Mesenchymal stem cell (in vitro differentiated cells and primary cell): ENCODE results near the gene KIAA0513.

ENCODE experiments used
- DNase-seq: peaks from one replicate; pipeline ENCODE4 v3.0.0-alpha.2; 2013
- H2AFZ ChIP-seq: one replicate; pipeline ENCODE4 v1.6.1; 2013; ENCODE audit warnings: low read depth, mild to moderate bottlenecking, control low read depth, inconsistent platforms, low read length, moderate library complexity
- H2AK5ac ChIP-seq: 2 replicates; pipeline ENCODE4 v1.6.1; 2013; ENCODE audit warnings: low read length, moderate library complexity, mild to moderate bottlenecking, inconsistent platforms; ENCODE audit not compliant: severe bottlenecking
- H2BK120ac ChIP-seq: one replicate; pipeline ENCODE4 v1.6.1; 2013; ENCODE audit warnings: low read depth, mild to moderate bottlenecking, inconsistent platforms, low read length, moderate library complexity
- H2BK12ac ChIP-seq, 2 experiments: one replicate each; pipeline ENCODE4 v1.6.1; 2013; ENCODE audit warnings: inconsistent platforms in 2 of 2, low read length in 2 of 2, mild to moderate bottlenecking in 2 of 2, moderate library complexity in 2 of 2, control low read depth in 1 of 2
- H2BK15ac ChIP-seq: one replicate; pipeline ENCODE4 v1.6.1; 2013; ENCODE audit warnings: mild to moderate bottlenecking, low read depth, inconsistent platforms; ENCODE audit not compliant: poor library complexity, severe bottlenecking
- H2BK5ac ChIP-seq: 2 replicates; pipeline ENCODE4 v1.6.1; 2013; ENCODE audit warnings: low read depth, mild to moderate bottlenecking, low read length, control low read depth, inconsistent platforms; ENCODE audit not compliant: poor library complexity, severe bottlenecking
- H3K14ac ChIP-seq, 2 experiments: one replicate each; pipeline ENCODE4 v1.6.1; 2013; ENCODE audit warnings: inconsistent platforms in 2 of 2, low read length in 2 of 2, control low read depth in 1 of 2, mild to moderate bottlenecking in 1 of 2, moderate library complexity in 1 of 2
- H3K18ac ChIP-seq, 2 experiments: one replicate each; pipeline ENCODE4 v1.6.1; 2013; ENCODE audit warnings: inconsistent platforms in 2 of 2, low read length in 2 of 2, control low read depth in 1 of 2, low read depth in 1 of 2, mild to moderate bottlenecking in 1 of 2
- H3K23ac ChIP-seq, 2 experiments: one replicate each; pipeline ENCODE4 v1.6.1; 2013; ENCODE audit warnings: inconsistent platforms in 2 of 2, low read length in 2 of 2, mild to moderate bottlenecking in 2 of 2, moderate library complexity in 2 of 2, control low read depth in 1 of 2
- H3K27ac ChIP-seq: 2 replicates; pipeline ENCODE4 v1.5.1; 2013; ENCODE audit warnings: mild to moderate bottlenecking, moderate library complexity, low read length, control low read depth, inconsistent platforms; ENCODE audit not compliant: poor library complexity, severe bottlenecking
- H3K27me3 ChIP-seq, 2 experiments: 2 replicates each; pipeline versions ENCODE4 v1.6.1 to v1.7.0; 2013; ENCODE audit warnings: low read length in 2 of 2, mild to moderate bottlenecking in 2 of 2, moderate library complexity in 2 of 2, control low read depth in 1 of 2, inconsistent platforms in 1 of 2; ENCODE audit not compliant: control insufficient read depth in 1 of 2, insufficient read depth in 1 of 2
- H3K36me3 ChIP-seq, 2 experiments: 2 replicates each; pipeline versions ENCODE4 v1.6.1 to v1.7.0; 2013; ENCODE audit warnings: low read length in 2 of 2, control low read depth in 1 of 2, inconsistent platforms in 1 of 2, low read depth in 1 of 2, mild to moderate bottlenecking in 1 of 2; ENCODE audit not compliant: insufficient read depth in 2 of 2, control insufficient read depth in 1 of 2
- H3K4ac ChIP-seq, 2 experiments: one replicate each; pipeline ENCODE4 v1.6.1; 2013; ENCODE audit warnings: inconsistent platforms in 2 of 2, low read length in 2 of 2, mild to moderate bottlenecking in 2 of 2, moderate library complexity in 2 of 2, control low read depth in 1 of 2, low read depth in 1 of 2
- H3K4me1 ChIP-seq: 2 replicates; pipeline ENCODE4 v1.6.1; 2013; ENCODE audit warnings: low read depth, low read length, control low read depth; ENCODE audit not compliant: control insufficient read depth, insufficient read depth
- H3K4me2 ChIP-seq: 2 replicates; pipeline ENCODE4 v1.6.1; 2013; ENCODE audit warnings: low read length, mild to moderate bottlenecking, inconsistent platforms; ENCODE audit not compliant: poor library complexity, severe bottlenecking
- H3K4me3 ChIP-seq, 2 experiments: 2 replicates each; pipeline versions ENCODE4 v1.5.1 to v1.7.0; 2013; ENCODE audit warnings: low read length in 2 of 2, mild to moderate bottlenecking in 2 of 2, control low read depth in 1 of 2, low read depth in 1 of 2; ENCODE audit not compliant: insufficient read depth in 1 of 2
- H3K79me1 ChIP-seq: replicated peaks from 2 replicates; pipeline ENCODE4 v1.6.1; 2013; ENCODE audit warnings: mild to moderate bottlenecking, control low read depth, low read length, inconsistent platforms; ENCODE audit not compliant: poor library complexity, severe bottlenecking
- H3K9ac ChIP-seq: 2 replicates; pipeline ENCODE4 v1.7.0; 2013; ENCODE audit warnings: mild to moderate bottlenecking, low read length, moderate library complexity
- H3K9me3 ChIP-seq: 2 replicates; pipeline ENCODE4 v1.7.0; 2013; ENCODE audit warnings: mild to moderate bottlenecking, low read length; ENCODE audit not compliant: control insufficient read depth
- H4K8ac ChIP-seq: one replicate; pipeline ENCODE4 v1.6.1; 2013; ENCODE audit warnings: inconsistent platforms, mild to moderate bottlenecking, low read length, moderate library complexity
- H4K91ac ChIP-seq: one replicate; pipeline ENCODE4 v1.6.1; 2013; ENCODE audit warnings: mild to moderate bottlenecking, low read length, inconsistent platforms
- WGBS: methylation state at CpG from one replicate; pipeline ENCODE4 v1.1.7; 2013; ENCODE audit warnings: mixed read lengths; 5-methylcytosine and 5-hydroxymethylcytosine counted together

Gene KIAA0513

GRCh38 chr16:85037050-85037410 is 9.4 kb downstream of the KIAA0513 start:
- WGBS = 65% methylated on average over 7 of the region's 7 CpGs
- DNase-seq = peak; percentile 93
- H3K23ac ChIP-seq = no peak overlapping the region
- H3K36me3 ChIP-seq = peaks cover 12 to 24% of the 10 kb centered on the region in 2 experiments
- H3K4me2 ChIP-seq = no peak overlapping the region
- no peak overlapping the region for H3K4ac ChIP-seq
- H2BK12ac ChIP-seq = no peak overlapping the region
- H3K18ac ChIP-seq = peak overlapping the region in 1 of 2 experiments; percentile 24
- H4K8ac ChIP-seq = no peak overlapping the region
- H2AFZ ChIP-seq = no peak overlapping the region
- H3K27me3 ChIP-seq = no peaks in the 10 kb centered on the region
- H2AK5ac ChIP-seq = no peak overlapping the region
- no peak overlapping the region for H2BK5ac ChIP-seq
- no peak overlapping the region for H2BK15ac ChIP-seq
- H4K91ac ChIP-seq = no peak overlapping the region
- H3K27ac ChIP-seq = no peak overlapping the region
- H3K4me3 ChIP-seq = no peak overlapping the region
- no peak overlapping the region for H3K9ac ChIP-seq
- H3K4me1 ChIP-seq = peaks cover 10% of the 10 kb centered on the region
- peaks cover 15% of the 10 kb centered on the region for H3K79me1 ChIP-seq
- no peak overlapping the region for H2BK120ac ChIP-seq
- H3K14ac ChIP-seq = no peak overlapping the region
- no peaks in the 10 kb centered on the region for H3K9me3 ChIP-seq

GRCh38 chr16:85037721-85038120 is 10.1 kb downstream of the KIAA0513 start:
- H3K9me3 ChIP-seq = no peaks in the 10 kb centered on the region
- H3K14ac ChIP-seq = no peak overlapping the region
- no peak overlapping the region for H2AK5ac ChIP-seq
- peaks cover 9 to 22% of the 10 kb centered on the region in 2 experiments for H3K36me3 ChIP-seq
- H4K8ac ChIP-seq = no peak overlapping the region
- H3K4me1 ChIP-seq = peaks cover 10% of the 10 kb centered on the region
- H3K18ac ChIP-seq = no peak overlapping the region
- H2BK120ac ChIP-seq = no peak overlapping the region
- H3K23ac ChIP-seq = peak overlapping the region in 1 of 2 experiments; percentile 32
- H3K4ac ChIP-seq = no peak overlapping the region
- no peak overlapping the region for H2BK12ac ChIP-seq
- H3K4me2 ChIP-seq = no peak overlapping the region
- no peaks in the 10 kb centered on the region for H3K27me3 ChIP-seq
- no peak overlapping the region for H2BK5ac ChIP-seq
- no peak overlapping the region for H2BK15ac ChIP-seq
- H3K27ac ChIP-seq = no peak overlapping the region
- H3K9ac ChIP-seq = no peak overlapping the region
- H3K4me3 ChIP-seq = no peak overlapping the region
- WGBS = 78% methylated on average over 4 of the region's 5 CpGs
- no peak overlapping the region for H4K91ac ChIP-seq
- peaks cover 12% of the 10 kb centered on the region for H3K79me1 ChIP-seq
- no peak for DNase-seq
- no peak overlapping the region for H2AFZ ChIP-seq

GRCh38 chr16:85040685-85041084 is 13.1 kb downstream of the KIAA0513 start:
- no peak overlapping the region for H3K23ac ChIP-seq
- WGBS = 93% methylated on average over 6 of the region's 6 CpGs

GRCh38 chr16:85041219-85042166 is 13.9 kb downstream of the KIAA0513 start:
- Histone ChIP-seq H2AK5ac (no peak overlapping the region), H3K9me3 (no peaks in the 10 kb centered on the region), H3K4ac (no peak overlapping the region), H4K8ac (no peak overlapping the region), H2BK15ac (no peak overlapping the region), H3K27ac (no peak overlapping the region), H3K79me1 (peaks cover 14% of the 10 kb centered on the region), H2AFZ (no peak overlapping the region), H3K18ac (no peak overlapping the region), H3K14ac (no peak overlapping the region), H2BK12ac (no peak overlapping the region), H2BK120ac (no peak overlapping the region), H4K91ac (no peak overlapping the region), H3K4me1 (peaks cover 5% of the 10 kb centered on the region), H3K36me3 (peaks cover 4 to 34% of the 10 kb centered on the region in 2 experiments), H3K4me3 (no peak overlapping the region), H2BK5ac (no peak overlapping the region), H3K23ac (no peak overlapping the region), H3K27me3 (peaks cover 0 to 5% of the 10 kb centered on the region in 2 experiments), H3K9ac (no peak overlapping the region), H3K4me2 (no peak overlapping the region)
- DNase-seq = no peak
- 94% methylated on average over 27 of the region's 27 CpGs for WGBS

More at GRCh38 chr16:85040685-85041084, 13.1 kb downstream of the KIAA0513 start:
- no peak overlapping the region for H2BK15ac ChIP-seq
- peaks cover 15% of the 10 kb centered on the region for H3K79me1 ChIP-seq
- no peaks in the 10 kb centered on the region for H3K27me3 ChIP-seq
- no peak for DNase-seq
- H3K9me3 ChIP-seq = no peaks in the 10 kb centered on the region
- H2BK120ac ChIP-seq = no peak overlapping the region
- no peak overlapping the region for H2AFZ ChIP-seq
- H3K14ac ChIP-seq = no peak overlapping the region
- H3K4me1 ChIP-seq = peaks cover 6% of the 10 kb centered on the region
- no peak overlapping the region for H3K27ac ChIP-seq
- no peak overlapping the region for H3K9ac ChIP-seq
- H3K4me2 ChIP-seq = no peak overlapping the region
- H3K18ac ChIP-seq = no peak overlapping the region
- no peak overlapping the region for H2AK5ac ChIP-seq
- no peak overlapping the region for H2BK12ac ChIP-seq
- H3K36me3 ChIP-seq = peaks cover 2 to 27% of the 10 kb centered on the region in 2 experiments
- H3K4ac ChIP-seq = no peak overlapping the region
- H4K91ac ChIP-seq = no peak overlapping the region
- H4K8ac ChIP-seq = no peak overlapping the region
- H2BK5ac ChIP-seq = no peak overlapping the region
- no peak overlapping the region for H3K4me3 ChIP-seq
